ENCODE results near the gene CDT1.

GRCh38 chr16:88814144-88814502, 10.5 kb downstream of the CDT1 start:
- TF ChIP-seq CTCF (IDR thresholded peaks at IDR 0.05) (no peak), POLR2AphosphoS5 (IDR thresholded peaks at IDR 0.05; ENCODE audit: insufficient read depth in 1 of 2, low read depth in 1 of 2) (no peak)

All from vagina (tissue), 2 donors.